GM21515 (cell line): ENCODE results near the gene NXF2B.
"Not testable (repeated sequence)": the region's sequence is repeated elsewhere in the genome, so short reads cannot be mapped to it uniquely, and the experiment has no call there.

Source experiments
- ATAC-seq: cut with Tn5 transposase; IDR thresholded peaks from one replicate; pipeline ENCODE4 v1.9.1; 2021; ENCODE audit not compliant: unreplicated experiment

NXF2B gene

GRCh38 chrX:102439908-102440307 is at the start of gene NXF2B:
Gene NXF2B, minus strand, starts transcription at chrX:102440008. Its CDS starts 59,972 bp downstream, at chrX:102380036.
- ATAC-seq, result not testable (repeated sequence)

DNA sequence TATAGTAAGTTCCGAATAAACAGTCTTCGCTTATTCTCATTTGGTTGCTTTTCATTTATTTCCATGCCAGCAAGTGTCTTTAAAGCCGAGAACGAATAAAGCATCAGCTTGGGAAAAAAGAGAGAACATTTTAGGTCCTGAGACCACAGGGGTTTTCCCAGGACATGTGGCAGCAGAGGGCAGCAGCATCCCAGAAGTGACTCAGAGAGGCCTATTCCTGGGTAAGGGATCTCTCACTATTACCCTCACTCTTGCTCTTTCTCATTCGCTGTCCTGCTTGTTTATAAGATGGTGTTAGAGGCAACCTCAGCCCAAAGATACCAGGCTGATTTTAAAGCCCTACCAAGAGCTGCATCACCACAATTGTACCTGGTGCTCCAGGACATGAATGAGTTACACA is 39.0 kb upstream of the NXF2B start:
- not testable (repeated sequence) for ATAC-seq

GRCh38 chrX:102471762-102472220 is 32.0 kb upstream of the NXF2B start, which contains the start of gene TCP11X2:
Gene TCP11X2, minus strand, starts transcription at chrX:102471812.
- not testable (repeated sequence) for ATAC-seq

GRCh38 chrX:102470215-102470614 is 30.4 kb upstream of the NXF2B start:
- ATAC-seq, result not testable (repeated sequence)

GRCh38 chrX:102458615-102459014 is 18.8 kb upstream of the NXF2B start:
- not testable (repeated sequence) for ATAC-seq

- ATAC-seq, result not testable (repeated sequence)
These were observed 25.3 kb downstream of the NXF2B start for GRCh38 chrX:102414493-102414892.

DNA sequence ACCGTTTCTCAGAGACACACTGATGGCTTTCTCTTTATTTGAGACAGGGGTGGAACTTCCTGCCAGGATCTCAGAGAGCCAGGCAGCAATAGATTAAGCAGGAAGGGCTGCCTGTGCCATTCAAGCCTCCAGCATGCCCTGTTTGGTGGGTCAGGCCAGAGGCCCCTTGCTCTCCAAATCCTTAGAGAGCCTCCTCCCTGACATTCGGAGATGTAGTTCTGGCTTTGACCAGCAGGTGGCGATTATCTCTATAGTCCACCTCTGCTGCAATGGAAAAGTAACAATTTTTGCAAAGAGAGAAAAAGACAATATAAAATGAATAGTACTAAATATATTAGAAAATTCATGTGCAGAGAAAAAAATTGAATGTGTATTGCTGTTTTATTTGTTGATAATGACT is 93.9 kb downstream of the NXF2B start:
- no peak for ATAC-seq

DNA sequence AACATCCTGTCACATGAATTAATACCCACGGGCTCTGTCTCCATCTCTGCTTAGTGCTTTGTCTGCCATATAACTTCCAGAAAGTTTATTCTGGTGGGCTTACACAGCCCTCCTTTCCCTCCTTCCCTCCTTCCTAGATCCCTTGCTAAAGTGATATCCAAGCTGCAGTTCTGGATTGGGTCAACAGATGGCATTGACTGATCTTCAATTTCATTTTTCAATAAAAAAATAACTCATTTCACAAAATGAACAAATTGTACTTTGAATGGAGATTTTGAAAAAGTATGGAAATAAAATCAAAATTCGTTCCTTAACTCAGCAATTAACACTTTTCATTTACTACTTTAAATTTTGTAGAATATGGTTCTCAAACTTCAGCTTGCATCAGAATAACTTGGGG is 97.9 kb downstream of the NXF2B start:
- ATAC-seq, result no peak

GRCh38 chrX:102339312-102340298 is 100.2 kb downstream of the NXF2B start:
- ATAC-seq, result no peak

GRCh38 chrX:102338162-102338561 is 101.6 kb downstream of the NXF2B start:
- no peak for ATAC-seq
